Stimulated activated CD4-positive, alpha-beta T cell treated with anti-CD3 and anti-CD28 coated beads, Interleukin-1b, Interleukin-23, amount 100 ng/mL, for 24 hours (primary cell): ENCODE results near the gene HNRNPUL2.
"Not testable (repeated sequence)": the region's sequence is repeated elsewhere in the genome, so short reads cannot be mapped to it uniquely, and the experiment has no call there.

ENCODE experiments used
- DNase-seq, 4 experiments: peaks; one replicate each; pipeline ENCODE4 v3.0.0-alpha.2; 2020; ENCODE audit warnings: low read depth in 4 of 4, low spot score in 1 of 4

HNRNPUL2 gene

DNA sequence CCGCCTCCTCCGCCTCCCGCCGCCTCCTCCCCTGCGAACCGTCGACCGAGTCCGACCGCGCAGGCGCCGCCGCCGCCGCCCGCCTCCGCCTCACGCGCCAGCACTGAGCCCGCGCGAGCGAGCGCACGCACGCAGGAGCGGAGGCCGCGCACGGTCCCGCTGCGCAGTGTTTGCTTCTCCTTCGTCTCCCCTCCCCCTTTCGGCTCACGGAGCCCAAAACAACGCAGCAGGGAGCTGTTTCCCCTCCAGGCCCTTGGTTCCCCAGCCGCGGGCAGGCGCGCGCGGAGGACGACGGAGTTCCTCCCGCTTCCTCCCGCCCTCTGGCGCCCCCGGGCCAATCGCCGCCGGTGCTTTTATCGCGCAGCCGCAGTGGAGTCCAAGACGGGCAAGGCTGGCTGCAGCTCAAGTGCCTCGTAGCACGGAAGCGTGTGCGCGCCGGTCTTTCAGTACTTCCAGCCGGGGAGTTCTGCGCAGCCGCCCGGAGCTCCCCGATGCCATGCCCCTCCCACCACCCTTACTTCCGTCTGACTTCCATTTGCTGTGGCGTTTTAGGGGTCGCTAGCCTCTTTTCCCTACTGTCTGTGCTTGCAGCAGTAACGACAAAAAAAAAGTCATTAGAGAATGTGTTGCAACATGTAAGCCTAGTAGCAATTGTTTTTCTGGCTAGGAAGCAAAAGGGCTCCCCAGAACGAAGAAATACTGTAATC lies at the start of gene HNRNPUL2:
Gene HNRNPUL2, minus strand, starts transcription at position 293 of the 707 bp plus-strand sequence. CDS start 301 bp downstream, outside the sequence.
- DNase-seq: peak; percentile 86 to 97 (median 96)

DNA sequence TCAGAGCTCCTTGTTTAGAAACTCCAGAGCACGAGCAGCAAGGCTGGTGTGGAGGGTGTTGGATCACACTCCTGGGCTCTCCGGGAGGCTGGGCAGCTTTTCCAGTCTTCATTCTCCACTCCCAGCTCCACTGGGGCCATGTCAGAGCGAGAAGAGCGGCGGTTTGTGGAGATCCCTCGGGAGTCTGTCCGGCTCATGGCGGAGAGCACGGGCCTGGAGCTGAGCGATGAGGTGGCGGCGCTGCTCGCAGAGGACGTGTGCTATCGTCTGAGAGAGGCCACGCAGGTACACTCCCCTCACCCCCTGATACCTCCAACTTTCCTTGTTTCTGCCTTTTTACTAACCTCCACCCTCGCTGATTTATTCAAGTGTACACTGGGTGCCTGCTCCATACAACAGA lies 48.4 kb upstream of the HNRNPUL2 start:
- DNase-seq: no peak

DNA sequence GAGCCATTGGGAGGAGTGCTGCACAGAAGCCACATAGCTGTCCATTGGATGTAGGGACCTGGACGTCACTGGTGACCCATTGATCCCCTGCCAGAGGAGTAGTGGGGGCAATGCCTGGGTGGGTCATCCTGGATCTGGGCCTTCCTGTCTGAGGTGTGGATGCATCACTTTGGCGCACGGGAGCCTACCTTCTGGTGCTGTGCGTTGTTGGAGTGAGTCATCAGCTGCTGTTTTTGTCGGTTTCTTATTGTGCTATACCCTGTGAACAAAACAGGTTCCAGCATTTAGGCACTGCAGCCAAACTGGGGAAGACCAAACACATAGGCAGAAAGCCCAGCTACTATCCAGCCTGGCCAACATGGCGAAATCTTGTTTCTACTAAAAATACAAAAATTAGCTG lies 47.1 kb upstream of the HNRNPUL2 start:
- DNase-seq: no peak

DNA sequence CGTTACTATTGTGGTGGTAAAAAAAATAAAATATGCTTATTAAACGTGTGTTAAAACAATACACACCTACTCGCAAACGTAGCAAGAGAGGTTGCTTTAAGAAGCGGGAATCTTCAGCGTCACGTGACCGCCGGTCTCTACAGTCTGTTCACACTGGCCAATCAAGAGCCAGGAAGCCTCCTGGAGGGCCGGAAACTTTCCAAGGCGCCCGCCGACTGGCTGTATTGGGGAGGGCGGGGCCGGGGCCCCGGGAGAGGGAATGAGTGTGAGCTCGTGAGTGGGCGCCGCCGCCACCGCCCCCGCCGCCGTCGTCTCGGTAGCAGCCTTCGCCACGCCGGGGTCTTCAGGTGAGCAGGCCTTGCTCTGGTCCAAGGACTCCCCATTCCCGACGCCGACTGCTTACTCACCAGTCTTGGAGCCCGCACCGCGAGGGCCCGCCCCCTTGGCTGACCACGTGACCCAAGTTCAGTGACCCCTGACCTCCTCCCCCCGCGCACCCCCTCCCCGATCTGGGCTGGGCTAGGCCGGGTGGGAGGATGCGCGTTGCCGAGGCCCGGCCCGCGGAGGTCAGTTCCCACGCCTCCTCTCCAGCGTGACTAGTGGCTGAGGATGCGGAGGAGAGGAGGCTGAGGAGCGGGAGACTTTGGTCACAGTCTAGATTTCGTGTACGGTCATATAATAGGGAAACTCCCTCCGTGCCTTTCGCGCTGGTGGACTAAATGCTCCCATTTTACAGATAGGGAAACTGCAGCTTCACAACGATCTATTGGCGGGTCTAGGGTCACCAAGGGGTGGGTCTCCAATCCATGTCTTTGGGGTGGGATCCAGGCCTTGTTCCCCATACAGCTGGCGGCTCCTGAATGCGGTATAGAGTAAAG lies 44.1 kb upstream of the HNRNPUL2 start, which contains the start of gene TAF6L:
Gene TAF6L, plus strand, starts transcription at position 253 of the 878 bp plus-strand sequence. CDS start 4,388 bp downstream, outside the sequence.
- peak; percentile 88 to 97 (median 89) for DNase-seq

- DNase-seq: no peak
These were observed 43.5 kb upstream of the HNRNPUL2 start for GRCh38 chr11:62770778-62771143.

- not testable (repeated sequence) for DNase-seq
These were observed 33.6 kb upstream of the HNRNPUL2 start for GRCh38 chr11:62760867-62761227.

- no peak for DNase-seq
These were observed 30.9 kb upstream of the HNRNPUL2 start for GRCh38 chr11:62757846-62758788.

GRCh38 chr11:62755086-62755615 lies 27.9 kb upstream of the HNRNPUL2 start:
- DNase-seq: no peak

GRCh38 chr11:62753736-62754603 lies 26.7 kb upstream of the HNRNPUL2 start, which contains the start of gene ZBTB3:
ZBTB3 (minus strand) TSS chr11:62754160; CDS start chr11:62753664, 496 bp downstream.
- peak; percentile 94 to 97 (median 94) for DNase-seq

- DNase-seq: no peak
These were observed 25.9 kb upstream of the HNRNPUL2 start for GRCh38 chr11:62752994-62753735.

DNA sequence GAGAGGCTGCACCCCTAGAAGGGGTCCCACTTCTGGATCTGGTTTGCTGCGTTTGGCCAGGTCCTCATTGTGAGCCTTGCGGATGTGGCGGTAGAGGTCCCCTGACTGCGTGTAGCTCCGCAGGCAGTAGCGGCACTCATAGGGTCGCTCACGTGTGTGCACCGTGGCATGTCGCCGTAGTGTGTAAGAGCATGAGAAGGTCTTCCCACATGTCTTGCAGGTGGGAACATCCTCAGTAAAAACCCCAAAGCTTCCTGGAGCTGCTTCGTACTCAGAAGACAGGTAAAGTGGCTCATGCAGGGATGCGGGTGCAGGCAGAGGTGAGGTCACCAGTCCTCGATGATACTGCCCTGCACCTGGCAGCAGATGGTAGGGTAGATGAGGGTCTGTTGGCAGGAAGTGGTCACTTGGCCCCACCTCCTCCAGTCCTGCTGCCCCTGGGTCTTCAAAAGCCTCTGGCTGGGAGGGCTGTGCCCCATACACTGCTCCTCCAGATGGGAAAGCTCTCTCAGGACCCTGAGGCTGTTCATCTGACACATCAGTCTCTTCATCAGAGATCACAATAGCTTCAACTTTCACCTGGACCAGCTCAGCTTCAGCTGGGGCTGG lies 25.0 kb upstream of the HNRNPUL2 start:
- DNase-seq: no peak

GRCh38 chr11:62749931-62750330 lies 22.7 kb upstream of the HNRNPUL2 start:
- DNase-seq: not testable (repeated sequence)

GRCh38 chr11:62747475-62748160 lies 20.4 kb upstream of the HNRNPUL2 start:
- DNase-seq: no peak

GRCh38 chr11:62737196-62737595 lies 9.9 kb upstream of the HNRNPUL2 start:
- no peak for DNase-seq

- DNase-seq: no peak
These were observed 5.6 kb upstream of the HNRNPUL2 start for GRCh38 chr11:62732830-62733229.

GRCh38 chr11:62730076-62730475 lies 2.8 kb upstream of the HNRNPUL2 start:
- not testable (repeated sequence) for DNase-seq

DNA sequence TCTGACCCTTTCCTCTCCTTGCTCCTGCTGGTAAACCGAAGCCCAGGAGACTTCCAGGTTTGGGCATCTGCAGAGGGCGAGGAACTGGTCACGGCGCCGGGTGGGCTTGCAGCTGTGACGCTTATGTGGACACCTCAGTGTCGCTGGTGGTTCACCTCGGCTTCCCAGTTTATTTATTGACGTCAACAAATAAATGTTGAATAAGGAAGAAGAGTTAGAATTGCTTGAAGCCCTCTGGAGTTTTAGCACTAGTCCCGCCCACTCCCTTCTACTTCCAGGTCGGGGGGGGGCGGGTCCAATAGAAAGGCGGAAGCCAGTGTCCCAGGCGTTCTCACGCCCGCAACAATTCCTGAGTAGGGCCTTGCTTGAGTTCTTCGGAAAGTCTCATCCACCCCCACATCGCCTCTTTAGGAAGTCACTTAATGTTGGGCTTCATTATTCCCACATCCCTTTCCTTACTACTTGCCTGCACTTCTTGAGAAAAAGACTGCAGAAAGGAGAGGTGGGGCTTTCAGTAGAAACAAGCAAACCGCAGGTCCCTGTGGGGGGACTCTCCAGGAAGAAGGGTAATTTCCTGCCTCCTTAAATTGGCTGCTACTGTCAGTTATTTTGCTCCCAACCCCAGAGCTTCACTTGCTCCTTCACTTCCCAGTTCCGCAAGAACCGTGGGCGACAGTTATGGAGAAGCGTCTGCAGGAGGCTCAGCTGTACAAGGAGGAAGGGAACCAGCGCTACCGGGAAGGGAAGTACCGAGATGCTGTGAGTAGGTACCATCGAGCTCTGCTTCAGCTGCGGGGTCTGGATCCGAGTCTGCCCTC lies 1.1 kb upstream of the HNRNPUL2 start, which contains the start of gene TTC9C:
Gene TTC9C, plus strand, starts transcription at position 316 of the 818 bp plus-strand sequence. Its CDS starts 363 bp downstream, at position 679.
- DNase-seq: peak; percentile 64 to 85 (median 68)
